ENCODE data around the gene PLSCR3. TPM values are rescaled to one million over a fixed set of nuclear protein-coding genes. Genes with fewer than 3 reads are reported as not detected.

Gene PLSCR3
- total RNA-seq, 4 donors from 2014 or later = 18.3 to 21.6 (median 19.9) TPM

DNA sequence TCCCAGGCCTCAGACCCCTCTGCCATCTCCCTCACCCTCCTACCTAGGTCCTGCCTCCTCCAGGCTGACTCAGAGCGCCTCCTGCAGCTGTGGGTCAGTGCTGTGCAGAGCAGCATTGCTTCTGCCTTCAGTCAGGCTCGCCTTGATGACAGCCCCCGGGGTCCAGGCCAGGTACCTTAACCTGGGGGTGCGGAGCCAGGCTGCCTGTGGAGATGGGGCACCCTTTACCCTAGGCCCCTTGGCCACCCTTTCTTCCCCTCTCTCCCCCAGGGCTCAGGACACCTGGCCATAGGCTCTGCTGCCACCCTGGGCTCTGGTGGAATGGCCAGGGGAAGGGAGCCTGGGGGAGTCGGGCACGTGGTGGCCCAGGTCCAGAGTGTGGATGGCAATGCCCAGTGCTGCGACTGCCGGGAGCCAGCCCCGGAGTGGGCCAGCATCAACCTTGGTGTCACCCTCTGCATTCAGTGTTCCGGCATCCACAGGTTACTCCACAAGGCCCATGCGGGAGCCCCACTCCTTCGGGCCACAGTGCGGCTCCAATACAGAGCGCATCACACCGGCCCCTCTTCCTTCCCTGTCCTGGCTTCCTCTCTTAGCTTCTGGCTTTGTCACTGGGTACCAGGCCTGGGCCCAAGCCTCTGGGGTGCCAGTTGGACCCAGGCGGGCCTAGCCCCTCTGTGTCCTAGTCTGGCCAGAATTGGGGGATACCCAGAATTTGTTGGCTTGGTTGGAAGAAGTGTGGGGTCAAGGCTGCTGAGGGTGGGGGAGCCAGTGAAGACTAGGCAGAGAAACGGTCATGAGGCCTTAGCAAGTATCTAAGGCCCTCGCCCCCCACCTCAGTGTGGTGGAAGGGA, 47.3 kb downstream of the PLSCR3 start:
- no peak for TF ChIP-seq POLR2A (IDR thresholded peaks at IDR 0.05)
- TF ChIP-seq, protein P1, sequence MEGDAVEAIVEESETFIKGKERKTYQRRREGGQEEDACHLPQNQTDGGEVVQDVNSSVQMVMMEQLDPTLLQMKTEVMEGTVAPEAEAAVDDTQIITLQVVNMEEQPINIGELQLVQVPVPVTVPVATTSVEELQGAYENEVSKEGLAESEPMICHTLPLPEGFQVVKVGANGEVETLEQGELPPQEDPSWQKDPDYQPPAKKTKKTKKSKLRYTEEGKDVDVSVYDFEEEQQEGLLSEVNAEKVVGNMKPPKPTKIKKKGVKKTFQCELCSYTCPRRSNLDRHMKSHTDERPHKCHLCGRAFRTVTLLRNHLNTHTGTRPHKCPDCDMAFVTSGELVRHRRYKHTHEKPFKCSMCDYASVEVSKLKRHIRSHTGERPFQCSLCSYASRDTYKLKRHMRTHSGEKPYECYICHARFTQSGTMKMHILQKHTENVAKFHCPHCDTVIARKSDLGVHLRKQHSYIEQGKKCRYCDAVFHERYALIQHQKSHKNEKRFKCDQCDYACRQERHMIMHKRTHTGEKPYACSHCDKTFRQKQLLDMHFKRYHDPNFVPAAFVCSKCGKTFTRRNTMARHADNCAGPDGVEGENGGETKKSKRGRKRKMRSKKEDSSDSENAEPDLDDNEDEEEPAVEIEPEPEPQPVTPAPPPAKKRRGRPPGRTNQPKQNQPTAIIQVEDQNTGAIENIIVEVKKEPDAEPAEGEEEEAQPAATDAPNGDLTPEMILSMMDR (IDR thresholded peaks at IDR 0.05) = no peak
- Histone ChIP-seq H3K4me1 (peaks cover 14 to 19% of the 10 kb centered on the region in 2 donors), H3K9me3 (no peaks in the 10 kb centered on the region), H3K4me3 (replicated peaks in 1 of 3) (no peak overlapping the region), H3K27ac (no peak overlapping the region), H3K36me3 (no peaks in the 10 kb centered on the region), H3K27me3 (no peaks in the 10 kb centered on the region)
- intact Hi-C loops (cut with DNase I) = no loop called here
- 71 to 84% methylated on average over 13 to 18 of the region's 18 CpGs for WGBS, 2 donors
- DNase-seq = no peak

DNA sequence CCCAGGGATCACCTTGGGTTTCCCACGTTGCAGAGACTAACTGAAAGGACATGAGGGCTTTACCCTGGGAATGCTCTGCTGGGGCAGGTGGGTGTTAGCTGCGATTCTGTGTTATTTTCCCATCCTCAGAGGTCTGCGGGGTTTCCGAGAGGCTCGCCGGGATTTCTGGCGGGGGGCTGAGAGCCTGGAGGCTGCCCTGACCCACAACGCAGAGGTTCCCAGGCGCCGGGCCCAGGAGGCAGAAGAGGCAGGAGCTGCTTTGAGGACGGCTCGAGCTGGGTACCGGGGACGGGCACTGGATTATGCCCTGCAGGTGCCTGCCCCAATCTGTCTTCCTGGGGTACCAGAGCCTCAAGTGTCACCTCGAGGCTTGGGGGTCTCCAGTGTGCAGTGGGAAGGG, 51.1 kb downstream of the PLSCR3 start:
- H3K36me3 ChIP-seq = no peaks in the 10 kb centered on the region
- TF ChIP-seq, protein P1 (IDR thresholded peaks at IDR 0.05) = no peak
- no peak for TF ChIP-seq POLR2A (IDR thresholded peaks at IDR 0.05)
- no peaks in the 10 kb centered on the region for H3K4me1 ChIP-seq
- no peak for DNase-seq
- no peak overlapping the region for H3K4me3 ChIP-seq (replicated peaks in 1 of 3)
- 65 to 82% methylated on average over 5 to 15 of the region's 15 CpGs for WGBS, 2 donors
- H3K27ac ChIP-seq = no peak overlapping the region
- H3K27me3 ChIP-seq = no peaks in the 10 kb centered on the region
- intact Hi-C loops (cut with DNase I) = no loop called here
- no peaks in the 10 kb centered on the region for H3K9me3 ChIP-seq

DNA sequence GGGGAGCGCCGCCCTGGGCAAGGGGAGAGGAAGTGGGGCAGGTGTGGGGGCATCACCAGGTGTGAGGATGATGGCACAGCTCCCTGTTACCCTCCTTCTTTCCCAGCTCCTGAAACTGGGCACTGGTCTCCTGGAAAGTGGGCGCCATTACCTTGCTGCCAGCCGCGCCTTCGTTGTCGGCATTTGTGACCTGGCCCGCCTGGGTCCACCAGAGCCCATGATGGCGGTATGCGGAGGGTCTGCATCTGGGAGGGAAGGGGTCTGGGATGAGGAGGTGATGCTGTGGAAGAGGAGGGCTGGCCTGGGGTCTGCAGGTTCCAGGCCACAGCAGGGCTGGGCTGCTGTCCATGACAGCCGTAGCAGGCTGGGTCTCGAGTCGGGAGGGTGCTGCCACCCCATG, 52.5 kb downstream of the PLSCR3 start:
- H3K4me1 ChIP-seq = no peaks in the 10 kb centered on the region
- DNase-seq = no peak
- H3K27ac ChIP-seq = no peak overlapping the region
- 92 to 97% methylated on average over 5 to 11 of the region's 13 CpGs for WGBS, 2 donors
- H3K36me3 ChIP-seq = no peaks in the 10 kb centered on the region
- H3K27me3 ChIP-seq = no peaks in the 10 kb centered on the region
- no peak overlapping the region for H3K4me3 ChIP-seq (replicated peaks in 1 of 3)
- TF ChIP-seq, protein P1 (IDR thresholded peaks at IDR 0.05) = no peak
- TF ChIP-seq POLR2A (IDR thresholded peaks at IDR 0.05) = no peak
- no peaks in the 10 kb centered on the region for H3K9me3 ChIP-seq
- intact Hi-C loops (cut with DNase I) = no loop called here

DNA sequence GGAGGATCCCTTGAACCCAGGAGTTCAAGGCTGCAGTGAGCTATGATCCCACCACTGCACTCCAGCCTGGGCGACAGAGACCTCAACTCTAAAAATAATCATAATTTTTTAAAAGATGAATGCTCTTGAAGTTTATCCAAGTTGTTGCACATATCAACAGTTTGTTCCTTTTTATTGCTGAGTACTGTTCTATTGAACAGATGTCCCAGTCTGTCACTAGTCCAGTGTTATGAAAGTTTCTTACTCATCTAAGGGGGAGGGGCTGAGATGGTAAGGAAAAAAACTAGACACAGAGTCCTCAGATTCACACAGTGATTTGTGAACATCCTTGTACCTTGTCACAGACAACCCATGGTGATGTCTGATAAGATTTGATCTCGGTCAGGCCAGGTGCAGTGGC, 54.1 kb downstream of the PLSCR3 start:
- TF ChIP-seq, protein P1 (IDR thresholded peaks at IDR 0.05) = no peak
- no peak for TF ChIP-seq POLR2A (IDR thresholded peaks at IDR 0.05)
- no peaks in the 10 kb centered on the region for H3K4me1 ChIP-seq
- 89 to 90% methylated on average over 2 of the region's 2 CpGs for WGBS, 2 donors
- no peaks in the 10 kb centered on the region for H3K27me3 ChIP-seq
- intact Hi-C loops (cut with DNase I) = no loop called here
- H3K9me3 ChIP-seq = no peaks in the 10 kb centered on the region
- no peaks in the 10 kb centered on the region for H3K36me3 ChIP-seq
- no peak overlapping the region for H3K4me3 ChIP-seq (replicated peaks in 1 of 3)
- H3K27ac ChIP-seq = no peak overlapping the region
- no peak for DNase-seq

Other genes starting within 250 kb of the PLSCR3 start
- 1 to 10 TPM in 3 of 4 donors, not detected in 1; 3.0 to 6.5 (median 3.3) TPM for gene ASGR1, start 215.2 kb downstream of the PLSCR3 start, total RNA-seq
- 10 to 100 TPM in 2 of 4 donors, 1 to 10 TPM in 2; 6.8 to 21.5 (median 12.4) TPM for gene DLG4, start 174.7 kb downstream of the PLSCR3 start, total RNA-seq
- gene ACADVL, start 174.6 kb downstream of the PLSCR3 start, total RNA-seq = 1,000 to 10,000 TPM in 1 of 4 donors, 100 to 1,000 TPM in 3; 581 to 1,743 (median 795) TPM
- 10 to 100 TPM; 45.3 to 68.6 (median 49.0) TPM for gene DVL2, start 160.0 kb downstream of the PLSCR3 start, total RNA-seq
- gene PHF23, start 155.1 kb downstream of the PLSCR3 start, total RNA-seq = 10 to 100 TPM; 19.8 to 39.5 (median 35.8) TPM
- 100 to 1,000 TPM; 112 to 840 (median 273) TPM for gene GABARAP, start 152.1 kb downstream of the PLSCR3 start, total RNA-seq
- gene CTDNEP1, start 142.8 kb downstream of the PLSCR3 start, total RNA-seq = 10 to 100 TPM; 35.1 to 70.4 (median 48.4) TPM
- gene ELP5, start 142.3 kb downstream of the PLSCR3 start, total RNA-seq = 10 to 100 TPM; 27.4 to 49.0 (median 33.0) TPM
- gene CLDN7, start 132.0 kb downstream of the PLSCR3 start, total RNA-seq = 100 to 1,000 TPM; 108 to 161 (median 144) TPM
- 10 to 100 TPM in 1 of 4 donors, 1 to 10 TPM in 3; 2.5 to 14.6 (median 3.9) TPM for gene SLC2A4, start 112.8 kb downstream of the PLSCR3 start, total RNA-seq
- gene YBX2, start 99.9 kb downstream of the PLSCR3 start, total RNA-seq = 1 to 10 TPM; 1.2 to 4.1 (median 2.1) TPM
- gene EIF5A, start 86.9 kb downstream of the PLSCR3 start, total RNA-seq = 100 to 1,000 TPM; 135 to 210 (median 144) TPM
- 100 to 1,000 TPM in 2 of 4 donors, 10 to 100 TPM in 2; 69.5 to 130 (median 100) TPM for gene GPS2, start 79.2 kb downstream of the PLSCR3 start, total RNA-seq
- 10 to 100 TPM; 18.5 to 32.8 (median 22.5) TPM for gene NEURL4, start 65.2 kb downstream of the PLSCR3 start, total RNA-seq
- gene ACAP1, start 58.0 kb downstream of the PLSCR3 start, total RNA-seq = 1 to 10 TPM in 3 of 4 donors, under 1 TPM in 1; 0.89 to 7.1 (median 3.8) TPM
- 10 to 100 TPM in 3 of 4 donors, 1 to 10 TPM in 1; 6.6 to 20.4 (median 18.7) TPM for gene KCTD11, start 42.4 kb downstream of the PLSCR3 start, total RNA-seq
- not detected for gene TMEM95, start 39.4 kb downstream of the PLSCR3 start, total RNA-seq
- gene TNK1, start 13.4 kb downstream of the PLSCR3 start, total RNA-seq = 10 to 100 TPM; 11.0 to 30.2 (median 15.9) TPM
- gene TMEM256, start 9.6 kb upstream of the PLSCR3 start, total RNA-seq = 100 to 1,000 TPM in 1 of 4 donors, 10 to 100 TPM in 3; 27.8 to 133 (median 35.2) TPM
- 1 to 10 TPM; 2.2 to 6.3 (median 4.7) TPM for gene NLGN2, start 13.3 kb upstream of the PLSCR3 start, total RNA-seq
- gene SPEM1, start 25.8 kb upstream of the PLSCR3 start, total RNA-seq = not detected
- gene SPEM2, start 31.1 kb upstream of the PLSCR3 start, total RNA-seq = under 1 TPM in 1 of 4 donors, not detected in 3; 0.40 TPM
- gene SPEM3, start 34.3 kb upstream of the PLSCR3 start, total RNA-seq = not detected
- gene TMEM102, start 40.9 kb upstream of the PLSCR3 start, total RNA-seq = 10 to 100 TPM; 11.3 to 19.4 (median 16.4) TPM
- 10 to 100 TPM in 3 of 4 donors, 1 to 10 TPM in 1; 4.3 to 12.1 (median 10.5) TPM for gene FGF11, start 45.0 kb upstream of the PLSCR3 start, total RNA-seq
- gene CHRNB1, start 50.5 kb upstream of the PLSCR3 start, total RNA-seq = 10 to 100 TPM; 13.4 to 29.2 (median 19.8) TPM
- 10 to 100 TPM; 58.5 to 85.2 (median 79.9) TPM for gene ZBTB4, start 85.1 kb upstream of the PLSCR3 start, total RNA-seq
- gene SLC35G6, start 86.9 kb upstream of the PLSCR3 start, total RNA-seq = not detected
- 100 to 1,000 TPM in 2 of 4 donors, 10 to 100 TPM in 2; 47.6 to 125 (median 82.2) TPM for gene POLR2A, start 89.8 kb upstream of the PLSCR3 start, total RNA-seq
- 10 to 100 TPM; 17.9 to 39.9 (median 30.8) TPM for gene TNFSF12, start 154.5 kb upstream of the PLSCR3 start, total RNA-seq
- gene TNFSF13, start 164.2 kb upstream of the PLSCR3 start, total RNA-seq = 10 to 100 TPM; 11.7 to 32.2 (median 24.8) TPM
- gene SENP3, start 167.4 kb upstream of the PLSCR3 start, total RNA-seq = 10 to 100 TPM; 62.4 to 73.3 (median 66.3) TPM
- gene CD68, start 185.1 kb upstream of the PLSCR3 start, total RNA-seq = 10 to 100 TPM; 13.6 to 52.0 (median 21.5) TPM
- 100 to 1,000 TPM in 3 of 4 donors, 10 to 100 TPM in 1; 88.8 to 250 (median 164) TPM for gene MPDU1, start 189.3 kb upstream of the PLSCR3 start, total RNA-seq
- 1 to 10 TPM in 1 of 4 donors, under 1 TPM in 1, not detected in 2; 0.67 to 3.1 TPM for gene SOX15, start 195.6 kb upstream of the PLSCR3 start, total RNA-seq
- gene FXR2, start 220.4 kb upstream of the PLSCR3 start, total RNA-seq = 10 to 100 TPM; 27.6 to 37.5 (median 28.6) TPM
- gene SAT2, start 233.3 kb upstream of the PLSCR3 start, total RNA-seq = 10 to 100 TPM; 59.5 to 74.2 (median 61.9) TPM
- gene SHBG, start 235.6 kb upstream of the PLSCR3 start, total RNA-seq = under 1 TPM in 1 of 4 donors, not detected in 3; 0.83 TPM

All from thyroid gland (tissue), 4 donors.